ENCODE results near the gene MYCBP2.

MYCBP2 gene

DNA sequence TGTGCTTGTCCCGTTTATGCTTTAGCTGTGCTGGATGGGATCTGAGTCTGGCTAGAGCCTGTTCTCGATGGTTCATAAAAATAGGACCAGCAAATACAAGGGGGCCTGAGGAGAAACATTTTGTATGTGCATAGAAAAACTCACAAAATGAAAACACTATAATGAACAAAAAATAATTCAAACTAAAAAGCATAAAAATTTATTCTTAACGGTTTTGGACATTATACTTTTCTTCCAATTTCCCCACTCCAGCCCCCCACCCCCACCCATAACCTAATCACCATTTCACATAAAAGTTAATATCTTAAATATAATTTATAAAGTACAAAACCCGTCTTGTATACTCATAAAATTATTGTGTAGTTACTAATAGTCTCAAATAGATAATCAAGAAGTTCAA is 93.7 kb downstream of the MYCBP2 start:
- H3K4me3 ChIP-seq (ENCODE audit: low read depth in 1 of 2, low read length in 1 of 2) = no peak overlapping the region
- H3K27ac ChIP-seq = no peak overlapping the region
- peaks cover 24% of the 10 kb centered on the region for H3K36me3 ChIP-seq
- no peaks in the 10 kb centered on the region for H3K27me3 ChIP-seq
- TF ChIP-seq, protein P1, sequence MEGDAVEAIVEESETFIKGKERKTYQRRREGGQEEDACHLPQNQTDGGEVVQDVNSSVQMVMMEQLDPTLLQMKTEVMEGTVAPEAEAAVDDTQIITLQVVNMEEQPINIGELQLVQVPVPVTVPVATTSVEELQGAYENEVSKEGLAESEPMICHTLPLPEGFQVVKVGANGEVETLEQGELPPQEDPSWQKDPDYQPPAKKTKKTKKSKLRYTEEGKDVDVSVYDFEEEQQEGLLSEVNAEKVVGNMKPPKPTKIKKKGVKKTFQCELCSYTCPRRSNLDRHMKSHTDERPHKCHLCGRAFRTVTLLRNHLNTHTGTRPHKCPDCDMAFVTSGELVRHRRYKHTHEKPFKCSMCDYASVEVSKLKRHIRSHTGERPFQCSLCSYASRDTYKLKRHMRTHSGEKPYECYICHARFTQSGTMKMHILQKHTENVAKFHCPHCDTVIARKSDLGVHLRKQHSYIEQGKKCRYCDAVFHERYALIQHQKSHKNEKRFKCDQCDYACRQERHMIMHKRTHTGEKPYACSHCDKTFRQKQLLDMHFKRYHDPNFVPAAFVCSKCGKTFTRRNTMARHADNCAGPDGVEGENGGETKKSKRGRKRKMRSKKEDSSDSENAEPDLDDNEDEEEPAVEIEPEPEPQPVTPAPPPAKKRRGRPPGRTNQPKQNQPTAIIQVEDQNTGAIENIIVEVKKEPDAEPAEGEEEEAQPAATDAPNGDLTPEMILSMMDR (IDR thresholded peaks at IDR 0.05) = no peak
- no peaks in the 10 kb centered on the region for H3K9me3 ChIP-seq
- H3K4me1 ChIP-seq (ENCODE audit: control insufficient read depth in 1 of 2, insufficient read depth in 1 of 2, low read depth in 1 of 2, low read length in 1 of 2) = no peaks in the 10 kb centered on the region

DNA sequence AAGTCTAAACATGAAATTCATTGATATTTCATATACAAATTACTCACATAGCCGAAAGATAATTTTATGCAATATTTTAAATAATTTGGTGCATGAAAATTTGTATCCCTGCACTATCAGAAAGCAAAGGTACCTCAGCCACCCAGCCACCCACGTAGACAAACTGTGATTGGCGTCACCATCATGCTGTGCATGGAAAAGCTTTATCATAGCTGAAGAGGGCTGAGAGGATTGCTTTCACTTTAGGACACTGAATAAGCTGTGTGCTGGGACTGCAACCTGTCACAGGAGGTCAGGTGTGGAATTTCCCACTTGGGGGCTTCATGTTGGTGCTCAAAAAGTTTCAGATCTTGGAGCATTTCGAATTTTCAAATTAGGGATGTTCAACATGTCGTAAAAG is 96.3 kb downstream of the MYCBP2 start:
- Histone ChIP-seq H3K4me3 (ENCODE audit: low read depth in 1 of 2, low read length in 1 of 2) (no peak overlapping the region), H3K36me3 (peaks cover 30% of the 10 kb centered on the region)
- TF ChIP-seq, protein P1 (IDR thresholded peaks at IDR 0.05) = no peak

DNA sequence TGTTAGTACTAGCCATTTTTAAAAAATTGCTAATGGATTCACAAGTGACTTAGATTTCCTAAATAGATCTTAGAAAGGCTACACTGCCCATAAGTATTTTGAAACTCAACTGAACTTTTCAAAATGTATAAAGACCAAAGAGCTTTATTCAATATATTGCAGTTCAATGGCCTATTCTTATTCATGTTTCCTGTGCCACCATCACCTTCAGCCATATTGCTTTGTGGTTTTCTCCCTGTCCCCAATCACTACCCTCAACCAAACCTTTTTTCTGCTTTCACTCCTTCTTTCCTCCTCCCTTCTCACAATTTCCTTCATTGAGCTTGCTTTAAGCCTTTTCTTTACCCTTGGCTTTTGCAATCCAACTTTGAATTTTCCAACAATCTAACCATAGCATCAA is 100.9 kb downstream of the MYCBP2 start:
- TF ChIP-seq, protein P1 (IDR thresholded peaks at IDR 0.05) = no peak
- peaks cover 0 to 3% of the 10 kb centered on the region in 2 experiments for H3K4me1 ChIP-seq (ENCODE audit: control insufficient read depth in 1 of 2, insufficient read depth in 1 of 2, low read depth in 1 of 2, low read length in 1 of 2)
- no peaks in the 10 kb centered on the region for H3K9me3 ChIP-seq
- H3K36me3 ChIP-seq = peaks cover 55% of the 10 kb centered on the region
- H3K27me3 ChIP-seq = no peaks in the 10 kb centered on the region
- no peak overlapping the region for H3K27ac ChIP-seq
- H3K4me3 ChIP-seq (ENCODE audit: low read depth in 1 of 2, low read length in 1 of 2) = no peak overlapping the region

More for the DNA sequence above, 96.3 kb downstream of the MYCBP2 start:
- no peaks in the 10 kb centered on the region for H3K4me1 ChIP-seq (ENCODE audit: control insufficient read depth in 1 of 2, insufficient read depth in 1 of 2, low read depth in 1 of 2, low read length in 1 of 2)
- H3K9me3 ChIP-seq = no peaks in the 10 kb centered on the region
- no peaks in the 10 kb centered on the region for H3K27me3 ChIP-seq
- no peak overlapping the region for H3K27ac ChIP-seq

DNA sequence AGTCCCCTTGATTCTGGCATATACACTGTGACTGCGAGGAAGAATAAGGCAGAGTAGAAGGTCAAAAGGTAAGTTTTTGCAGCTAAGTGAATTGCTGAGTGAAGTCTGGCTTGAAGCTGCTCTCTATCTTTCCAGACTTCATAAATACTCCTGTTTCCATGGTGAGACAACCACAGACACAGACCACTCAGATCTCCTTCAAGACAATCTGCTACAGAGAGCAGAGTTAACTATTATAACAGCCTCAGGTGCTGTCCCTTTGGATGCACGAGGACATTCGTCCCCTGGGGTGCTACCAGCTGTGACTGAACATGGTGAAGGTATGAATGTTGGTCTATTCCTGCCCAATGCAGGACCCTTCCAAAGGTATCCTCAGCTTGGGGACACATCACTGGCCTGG is 104.0 kb downstream of the MYCBP2 start:
- Histone ChIP-seq H3K4me3 (ENCODE audit: low read depth in 1 of 2, low read length in 1 of 2) (no peak overlapping the region), H3K27ac (no peak overlapping the region), H3K27me3 (no peaks in the 10 kb centered on the region), H3K36me3 (peaks cover 48% of the 10 kb centered on the region), H3K9me3 (no peaks in the 10 kb centered on the region), H3K4me1 (ENCODE audit: control insufficient read depth in 1 of 2, insufficient read depth in 1 of 2, low read depth in 1 of 2, low read length in 1 of 2) (peaks cover 8 to 13% of the 10 kb centered on the region in 2 experiments)
- TF ChIP-seq, protein P1 (IDR thresholded peaks at IDR 0.05) = no peak

DNA sequence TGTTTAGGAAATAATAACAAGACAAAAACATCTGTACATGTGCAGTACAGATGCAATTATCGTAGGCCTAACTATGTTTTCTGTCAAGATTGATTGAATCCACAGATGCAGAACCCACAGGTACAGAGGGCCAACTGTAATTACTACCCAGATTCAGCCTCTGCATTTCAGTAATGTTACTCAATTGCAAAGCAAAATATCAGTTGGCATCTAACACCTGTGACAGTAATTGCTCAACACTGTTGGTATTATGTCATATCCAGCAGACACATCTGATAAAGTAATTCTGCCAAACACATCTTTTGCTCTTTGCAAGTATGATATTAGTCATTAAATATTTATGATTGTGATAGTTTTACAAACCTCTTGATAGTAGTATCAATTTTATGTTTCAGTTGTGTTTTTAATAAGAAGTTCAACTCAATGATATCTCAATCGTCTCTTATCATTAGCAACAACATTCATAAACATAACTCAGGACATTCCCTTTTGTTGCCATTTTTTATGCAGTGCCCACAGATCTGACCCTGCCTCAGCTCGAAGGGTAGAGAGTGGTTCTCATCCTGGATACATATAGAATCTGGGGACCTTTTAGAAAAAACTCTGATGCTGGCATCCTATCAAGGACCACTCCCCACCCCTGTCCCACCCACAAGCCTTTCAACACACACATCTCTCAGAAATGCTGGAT is 104.7 kb downstream of the MYCBP2 start:
- H3K36me3 ChIP-seq = peaks cover 49% of the 10 kb centered on the region
- peaks cover 8 to 13% of the 10 kb centered on the region in 2 experiments for H3K4me1 ChIP-seq (ENCODE audit: control insufficient read depth in 1 of 2, insufficient read depth in 1 of 2, low read depth in 1 of 2, low read length in 1 of 2)
- TF ChIP-seq, protein P1 (IDR thresholded peaks at IDR 0.05) = no peak
- H3K27ac ChIP-seq = no peak overlapping the region
- no peaks in the 10 kb centered on the region for H3K9me3 ChIP-seq
- H3K27me3 ChIP-seq = no peaks in the 10 kb centered on the region
- H3K4me3 ChIP-seq (ENCODE audit: low read depth in 1 of 2, low read length in 1 of 2) = no peak overlapping the region
